Parathyroid adenoma (tissue), 2 donors: ENCODE measurements around the gene CBFB.

Experiments
- H2AFZ ChIP-seq: fragments of 300-600 bp; sonication (generic); one replicate; pipeline ENCODE4 v1.7.0; 2017; ENCODE audit warnings: antibody characterized with exemption, mild to moderate bottlenecking
- H3K27ac ChIP-seq: fragments of 300-600 bp; sonication (generic); one replicate; pipeline ENCODE4 v1.7.0; 2017
- H3K27me3 ChIP-seq: fragments of 300-600 bp; sonication (generic); one replicate; pipeline ENCODE4 v1.7.0; 2017; ENCODE audit warnings: low read length; ENCODE audit not compliant: control insufficient read depth, insufficient read depth
- H3K36me3 ChIP-seq: fragments of 300-600 bp; sonication (generic); one replicate; pipeline ENCODE4 v1.7.0; 2017; ENCODE audit warnings: low read length; ENCODE audit not compliant: control insufficient read depth, insufficient read depth
- H3K4me1 ChIP-seq: fragments of 300-600 bp; sonication (generic); one replicate; pipeline ENCODE4 v1.7.0; 2017; ENCODE audit warnings: control low read depth
- H3K4me2 ChIP-seq: fragments of 300-600 bp; sonication (generic); one replicate; pipeline ENCODE4 v1.7.0; 2017; ENCODE audit warnings: low read length
- H3K4me3 ChIP-seq: fragments of 300-600 bp; sonication (generic); one replicate; pipeline ENCODE4 v1.7.0; 2017; ENCODE audit warnings: low read depth, low read length
- H3K79me2 ChIP-seq: fragments of 300-600 bp; sonication (generic); one replicate; pipeline ENCODE4 v1.7.0; 2017; ENCODE audit warnings: control low read depth
- H3K9ac ChIP-seq: fragments of 300-600 bp; sonication (generic); one replicate; pipeline ENCODE4 v1.7.0; 2017; ENCODE audit warnings: mild to moderate bottlenecking
- H3K9me3 ChIP-seq: fragments of 300-600 bp; sonication (generic); one replicate; pipeline ENCODE4 v1.7.0; 2017; ENCODE audit warnings: low read length; ENCODE audit not compliant: control insufficient read depth
- CTCF ChIP-seq: fragments of 300-600 bp; sonication (generic); IDR thresholded peaks from one replicate; pipeline ENCODE4 v1.7.0; 2017; ENCODE audit warnings: antibody characterized with exemption, mild to moderate bottlenecking
- donor health status: primary hyperparathyroidism.

CBFB gene

GRCh38 chr16:67016681-67017420 is 12.1 kb upstream of the CBFB start:
- TF ChIP-seq CTCF: no peak
- H3K4me2 ChIP-seq: no peak overlapping the region
- H3K36me3 ChIP-seq: no peaks in the 10 kb centered on the region
- no peak overlapping the region for H2AFZ ChIP-seq
- H3K9me3 ChIP-seq: no peaks in the 10 kb centered on the region
- H3K9ac ChIP-seq: no peak overlapping the region
- no peak overlapping the region for H3K27ac ChIP-seq
- H3K4me1 ChIP-seq: peaks cover 4% of the 10 kb centered on the region
- H3K4me3 ChIP-seq: no peak overlapping the region
- H3K79me2 ChIP-seq: no peaks in the 10 kb centered on the region
- H3K27me3 ChIP-seq: no peaks in the 10 kb centered on the region

GRCh38 chr16:67017421-67017750 is 11.6 kb upstream of the CBFB start:
- Histone ChIP-seq H3K27ac (no peak overlapping the region), H3K27me3 (no peaks in the 10 kb centered on the region), H3K4me3 (no peak overlapping the region), H3K79me2 (no peaks in the 10 kb centered on the region), H3K4me1 (peaks cover 4% of the 10 kb centered on the region), H2AFZ (peak overlapping the region; percentile 60), H3K4me2 (no peak overlapping the region), H3K9ac (no peak overlapping the region), H3K36me3 (no peaks in the 10 kb centered on the region), H3K9me3 (no peaks in the 10 kb centered on the region)
- no peak for TF ChIP-seq CTCF

- Histone ChIP-seq H2AFZ (peak overlapping the region; percentile 60), H3K9ac (no peak overlapping the region), H3K27ac (peak overlapping the region; percentile 58), H3K4me1 (peaks cover 7% of the 10 kb centered on the region), H3K79me2 (no peaks in the 10 kb centered on the region), H3K27me3 (no peaks in the 10 kb centered on the region), H3K4me2 (no peak overlapping the region), H3K4me3 (no peak overlapping the region), H3K9me3 (no peaks in the 10 kb centered on the region), H3K36me3 (no peaks in the 10 kb centered on the region)
- peak; percentile 85 for TF ChIP-seq CTCF
These were observed 11.0 kb upstream of the CBFB start for GRCh38 chr16:67017810-67018488.

GRCh38 chr16:67019171-67019570 is 9.8 kb upstream of the CBFB start:
- Histone ChIP-seq H3K9me3 (no peaks in the 10 kb centered on the region), H3K9ac (no peak overlapping the region), H3K27ac (no peak overlapping the region), H3K4me1 (peaks cover 7% of the 10 kb centered on the region), H3K27me3 (no peaks in the 10 kb centered on the region), H3K36me3 (no peaks in the 10 kb centered on the region), H3K4me3 (no peak overlapping the region), H3K79me2 (no peaks in the 10 kb centered on the region), H2AFZ (no peak overlapping the region), H3K4me2 (no peak overlapping the region)
- TF ChIP-seq CTCF: no peak

- H3K79me2 ChIP-seq: no peaks in the 10 kb centered on the region
- no peak overlapping the region for H3K4me2 ChIP-seq
- no peak overlapping the region for H3K4me3 ChIP-seq
- no peak overlapping the region for H2AFZ ChIP-seq
- H3K9me3 ChIP-seq: no peaks in the 10 kb centered on the region
- peaks cover 7% of the 10 kb centered on the region for H3K4me1 ChIP-seq
- no peak overlapping the region for H3K9ac ChIP-seq
- TF ChIP-seq CTCF: no peak
- no peaks in the 10 kb centered on the region for H3K36me3 ChIP-seq
- H3K27ac ChIP-seq: no peak overlapping the region
- H3K27me3 ChIP-seq: no peaks in the 10 kb centered on the region
These were observed 7.6 kb upstream of the CBFB start for GRCh38 chr16:67021321-67021720.
